ENCODE measurements around the gene KNOP1. TPM values are rescaled to one million over a fixed set of nuclear protein-coding genes. Genes with fewer than 3 reads are reported as not detected.

KNOP1 gene
- total and polyA plus RNA-seq, 7 donors: 5.0 to 16.4 (median 10.4) TPM

GRCh38 chr16:19700319-19700781 is 17.7 kb downstream of the KNOP1 start:
- 15 to 61% methylated on average over 6 of the region's 6 CpGs for WGBS, 2 donors
- TF ChIP-seq POLR2AphosphoS5 (IDR thresholded peaks at IDR 0.05) (no peak), POLR2A (IDR thresholded peaks at IDR 0.05) (no peak), EP300 (IDR thresholded peaks at IDR 0.05) (no peak)
- TF ChIP-seq, protein P1, sequence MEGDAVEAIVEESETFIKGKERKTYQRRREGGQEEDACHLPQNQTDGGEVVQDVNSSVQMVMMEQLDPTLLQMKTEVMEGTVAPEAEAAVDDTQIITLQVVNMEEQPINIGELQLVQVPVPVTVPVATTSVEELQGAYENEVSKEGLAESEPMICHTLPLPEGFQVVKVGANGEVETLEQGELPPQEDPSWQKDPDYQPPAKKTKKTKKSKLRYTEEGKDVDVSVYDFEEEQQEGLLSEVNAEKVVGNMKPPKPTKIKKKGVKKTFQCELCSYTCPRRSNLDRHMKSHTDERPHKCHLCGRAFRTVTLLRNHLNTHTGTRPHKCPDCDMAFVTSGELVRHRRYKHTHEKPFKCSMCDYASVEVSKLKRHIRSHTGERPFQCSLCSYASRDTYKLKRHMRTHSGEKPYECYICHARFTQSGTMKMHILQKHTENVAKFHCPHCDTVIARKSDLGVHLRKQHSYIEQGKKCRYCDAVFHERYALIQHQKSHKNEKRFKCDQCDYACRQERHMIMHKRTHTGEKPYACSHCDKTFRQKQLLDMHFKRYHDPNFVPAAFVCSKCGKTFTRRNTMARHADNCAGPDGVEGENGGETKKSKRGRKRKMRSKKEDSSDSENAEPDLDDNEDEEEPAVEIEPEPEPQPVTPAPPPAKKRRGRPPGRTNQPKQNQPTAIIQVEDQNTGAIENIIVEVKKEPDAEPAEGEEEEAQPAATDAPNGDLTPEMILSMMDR (IDR thresholded peaks at IDR 0.05): no peak

DNA sequence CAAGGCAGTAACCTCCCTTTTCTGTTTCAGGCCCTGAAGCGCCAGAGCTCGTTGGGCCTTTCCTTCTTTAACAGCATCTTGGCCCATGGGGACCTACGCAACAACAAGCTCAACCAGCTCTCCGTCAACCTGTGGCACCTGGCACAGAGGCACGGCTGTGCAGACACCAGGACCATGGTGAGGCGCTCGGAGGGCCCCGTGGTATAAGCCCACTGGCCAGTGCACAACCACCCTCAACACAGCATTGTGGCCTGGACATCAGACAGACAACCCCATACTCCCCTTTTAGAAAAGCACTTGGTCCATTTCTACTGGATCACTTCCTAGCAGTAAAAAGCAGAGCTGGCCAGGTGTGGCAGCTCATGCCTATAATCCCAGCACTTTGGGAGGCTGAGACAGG is 18.6 kb downstream of the KNOP1 start:
- Histone ChIP-seq H3K4me3 (no peak overlapping the region), H3K9me3 (no peaks in the 10 kb centered on the region), H3K4me1 (peaks cover 0 to 28% (median 17%) of the 10 kb centered on the region in 4 donors), H3K36me3 (peaks cover 12 to 74% (median 30%) of the 10 kb centered on the region in 4 donors), H3K27ac (peak overlapping the region in 3 of 4 donors; percentile 22 to 54 (median 30)), H3K27me3 (no peaks in the 10 kb centered on the region)
- intact Hi-C loops (cut with DNase I): no loop called here
- 96% methylated on average over 8 of the region's 8 CpGs for WGBS, 2 donors
- no peak for DNase-seq
- TF ChIP-seq, protein P1 (IDR thresholded peaks at IDR 0.05): no peak
- TF ChIP-seq EP300 (IDR thresholded peaks at IDR 0.05): no peak
- TF ChIP-seq POLR2A (IDR thresholded peaks at IDR 0.05): no peak
- no peak for TF ChIP-seq POLR2AphosphoS5 (IDR thresholded peaks at IDR 0.05)

More at GRCh38 chr16:19700319-19700781, 17.7 kb downstream of the KNOP1 start:
- no peak for DNase-seq
- intact Hi-C loops (cut with DNase I): no loop called here
- Histone ChIP-seq H3K27ac (peak overlapping the region; percentile 22 to 54 (median 26)), H3K27me3 (no peaks in the 10 kb centered on the region), H3K4me3 (no peak overlapping the region), H3K36me3 (peaks cover 12 to 81% (median 38%) of the 10 kb centered on the region in 4 donors), H3K9me3 (no peaks in the 10 kb centered on the region), H3K4me1 (peaks cover 0 to 31% (median 17%) of the 10 kb centered on the region in 4 donors)

DNA sequence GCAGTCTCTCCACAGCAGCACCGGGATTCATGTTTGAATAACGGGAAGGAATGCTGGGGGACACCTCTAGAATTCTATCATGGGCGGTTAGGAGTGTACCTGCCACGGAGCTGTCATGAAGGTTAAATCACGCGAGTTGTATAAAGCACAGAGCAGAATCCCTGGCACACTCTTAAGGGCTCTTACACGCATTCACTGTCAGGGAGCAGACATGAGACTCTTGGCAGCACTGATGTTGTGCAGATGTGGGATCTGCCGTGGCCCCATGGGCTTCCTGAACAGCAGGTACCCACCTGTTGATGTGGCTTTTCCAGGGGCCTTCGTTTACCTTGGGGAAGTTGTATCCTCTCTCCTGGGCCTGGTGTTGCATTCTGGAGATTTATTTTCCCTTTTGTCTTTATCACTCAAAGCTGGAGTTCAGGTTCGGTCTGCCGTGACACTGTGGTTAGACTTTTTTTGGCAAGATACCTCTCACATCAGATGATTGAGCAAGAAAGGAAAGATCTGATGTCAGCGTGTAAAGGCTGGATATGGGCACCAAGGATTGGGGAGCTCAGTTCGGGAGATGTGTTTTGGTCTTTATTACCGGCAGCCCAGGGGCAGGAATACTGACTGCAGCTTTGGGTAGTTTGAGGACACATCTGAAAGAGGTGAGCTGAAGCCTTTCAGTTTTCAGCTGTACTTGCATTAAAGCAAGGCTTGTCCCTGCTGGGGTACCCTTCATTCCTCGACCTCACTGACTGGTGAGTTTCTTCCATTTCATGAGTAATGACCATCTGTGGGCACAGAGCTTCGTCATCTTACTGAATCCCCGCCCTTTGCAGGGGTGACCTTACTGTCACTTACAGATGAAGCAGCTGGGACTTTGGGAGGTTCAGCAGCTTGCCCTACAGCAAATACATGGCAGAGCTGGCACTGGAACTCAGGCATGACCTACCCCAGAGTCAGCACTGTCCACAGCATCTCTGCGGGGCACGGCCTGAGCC is 19.3 kb downstream of the KNOP1 start:
- no peak for DNase-seq
- Histone ChIP-seq H3K9me3 (no peaks in the 10 kb centered on the region), H3K4me1 (peaks cover 0 to 26% (median 17%) of the 10 kb centered on the region in 4 donors), H3K27me3 (no peaks in the 10 kb centered on the region), H3K4me3 (no peak overlapping the region), H3K27ac (peak overlapping the region in 1 of 4 donors; percentile 54), H3K36me3 (peaks cover 11 to 74% (median 27%) of the 10 kb centered on the region in 4 donors)
- intact Hi-C loops (cut with DNase I): no loop called here
- WGBS, 2 donors: 89 to 92% methylated on average over 19 of the region's 19 CpGs
- TF ChIP-seq POLR2A (IDR thresholded peaks at IDR 0.05) (no peak), EP300 (IDR thresholded peaks at IDR 0.05) (no peak), POLR2AphosphoS5 (IDR thresholded peaks at IDR 0.05) (no peak)
- TF ChIP-seq, protein P1 (IDR thresholded peaks at IDR 0.05): no peak

GRCh38 chr16:19697756-19698318 is 20.2 kb downstream of the KNOP1 start:
- Histone ChIP-seq H3K36me3 (peaks cover 2 to 71% (median 22%) of the 10 kb centered on the region in 4 donors), H3K27me3 (no peaks in the 10 kb centered on the region), H3K9me3 (no peaks in the 10 kb centered on the region), H3K27ac (peak overlapping the region in 1 of 4 donors; percentile 54), H3K4me1 (peaks cover 0 to 26% (median 17%) of the 10 kb centered on the region in 4 donors), H3K4me3 (no peak overlapping the region)
- DNase-seq: no peak
- 61 to 73% methylated on average over 8 of the region's 8 CpGs for WGBS, 2 donors
- intact Hi-C loops (cut with DNase I): no loop called here
- TF ChIP-seq POLR2AphosphoS5 (IDR thresholded peaks at IDR 0.05): no peak
- no peak for TF ChIP-seq EP300 (IDR thresholded peaks at IDR 0.05)
- no peak for TF ChIP-seq POLR2A (IDR thresholded peaks at IDR 0.05)
- TF ChIP-seq, protein P1 (IDR thresholded peaks at IDR 0.05): no peak
